Transverse colon (tissue), 4 donors: ENCODE results near the gene FCN3. TPM values are rescaled to one million over a fixed set of nuclear protein-coding genes. Genes with fewer than 3 reads are reported as not detected.

ENCODE experiments used
- DNase-seq: peaks from one replicate; pipeline ENCODE4 v3.0.0-alpha.2; 2019
- H3K27ac ChIP-seq, 4 donors: fragments of 200-600 bp; sonication (generic); 2 replicates each; pipeline ENCODE4 v1.5.1; 2016 to 2018; ENCODE audit warnings: inconsistent platforms in 4 of 4
- H3K27me3 ChIP-seq: fragments of 200-600 bp; sonication (generic); 2 replicates; pipeline ENCODE4 v1.5.1; 2017; ENCODE audit warnings: inconsistent platforms
- H3K36me3 ChIP-seq, 4 donors: fragments of 200-600 bp; sonication (generic); 2 replicates each; pipeline ENCODE4 v1.5.1; 2017 to 2019; ENCODE audit warnings: inconsistent platforms in 4 of 4
- H3K4me1 ChIP-seq, 4 donors: fragments of 200-600 bp; sonication (generic); 2 replicates each; pipeline ENCODE4 v1.5.1; 2017 to 2020; ENCODE audit warnings: inconsistent platforms in 4 of 4
- H3K4me3 ChIP-seq, 4 donors: fragments of 200-600 bp; sonication (generic); 1 replicate in 1 of 4; 2 replicates in 3 of 4; pipeline versions ENCODE4 v1.5.1 to v1.6.1; 2017 to 2019; ENCODE audit warnings: inconsistent platforms in 4 of 4
- H3K9me3 ChIP-seq, 2 donors: fragments of 200-600 bp; sonication (generic); 2 replicates each; pipeline ENCODE4 v1.5.1; 2017 to 2019; ENCODE audit warnings: inconsistent platforms in 2 of 2
- CTCF ChIP-seq, 5 experiments: fragments of 200-600 bp in 3 of 5; fragments of 450-650 bp in 2 of 5; sonication (generic) in 3 of 5; IDR thresholded peaks; 1 replicate in 2 of 5; 2 replicates in 3 of 5; pipeline ENCODE4 v1.5.1; 2016 to 2017; ENCODE audit warnings: antibody characterized with exemption in 5 of 5, inconsistent platforms in 3 of 5, mild to moderate bottlenecking in 2 of 5, moderate library complexity in 1 of 5
- EP300 ChIP-seq: sonication (generic); formaldehyde crosslinking; IDR thresholded peaks from one replicate; pipeline ENCODE4 v1.6.1; 2017; ENCODE audit warnings: antibody characterized with exemption, low read depth
- POLR2A ChIP-seq: fragments of 450-650 bp; IDR thresholded peaks from one replicate; pipeline ENCODE4 v1.6.1; 2016; ENCODE audit warnings: antibody characterized with exemption, mild to moderate bottlenecking, moderate library complexity
- POLR2AphosphoS5 ChIP-seq, 3 donors: sonication (generic); formaldehyde crosslinking; IDR thresholded peaks; one replicate each; pipeline ENCODE4 v1.6.1; 2016; ENCODE audit warnings: antibody characterized with exemption in 3 of 3
- WGBS, 2 donors: methylation state at CpG; one replicate each; pipeline ENCODE4 v1.1.5; 2018; ENCODE audit warnings: low coverage in 1 of 2; 5-methylcytosine and 5-hydroxymethylcytosine counted together
- in situ Hi-C, 4 donors: fragments of 200-750 bp; cut with MboI; loops; one replicate each; pipeline versions ENCODE4 v1.15.0 to v1.15.1; 2017; ENCODE audit warnings: low sequenced_read_pairs in 3 of 4, low pct_ligation_motif_present in 1 of 4, low pct_unique_long_range_greater_than_20kb in 1 of 4
- intact Hi-C: fragments of 100-400 bp; cut with DNase I; formaldehyde crosslinking; loops from one replicate; pipeline ENCODE4 v1.15.1; 2023; ENCODE audit warnings: low total_unique reads
- total RNA-seq, 4 donors: library from RNA; depleted of rRNA; stranded (reverse); fragments of >200 nt; gene quantifications; one replicate each; pipeline ENCODE4 v1.1.0, GENCODE V29; 2016

The FCN3 gene
- total RNA-seq, 4 donors from 2014 or later = 1.2 to 1.9 TPM; not detected in 2

- Histone ChIP-seq H3K4me1 (peaks cover 8 to 32% (median 26%) of the 10 kb centered on the region in 4 donors), H3K27me3 (no peaks in the 10 kb centered on the region), H3K36me3 (no peaks in the 10 kb centered on the region), H3K9me3 (no peaks in the 10 kb centered on the region), H3K4me3 (no peak overlapping the region), H3K27ac (peak overlapping the region in 3 of 4 donors; percentile 51 to 79 (median 70))
- in situ Hi-C loops = no loop called here
- TF ChIP-seq POLR2A = no peak
- no peak for TF ChIP-seq POLR2AphosphoS5 (IDR thresholded peaks at IDR 0.05)
- no peak for TF ChIP-seq EP300
- no peak for TF ChIP-seq CTCF (IDR thresholded peaks at IDR 0.05)
- DNase-seq = no peak
- 92% methylated on average over 13 of the region's 13 CpGs; no CpG with 5 or more reads in 1 of the 2 donors for WGBS, 2 donors
- intact Hi-C loops = loop anchor here (2.0 kb wide), 1 partner anchor 39 kb away; no protein-coding TSS in a partner anchor
These were observed 18.4 kb downstream of the FCN3 start for GRCh38 chr1:27356277-27356618.

- TF ChIP-seq POLR2A = no peak
- no peak for TF ChIP-seq EP300
- TF ChIP-seq POLR2AphosphoS5 (IDR thresholded peaks at IDR 0.05) = no peak
- no peak for TF ChIP-seq CTCF (IDR thresholded peaks at IDR 0.05)
- DNase-seq = no peak
- no peaks in the 10 kb centered on the region for H3K27me3 ChIP-seq
- no peaks in the 10 kb centered on the region for H3K36me3 ChIP-seq
- in situ Hi-C loops = no loop called here
- no peak overlapping the region for H3K27ac ChIP-seq
- H3K4me1 ChIP-seq = peaks cover 12 to 36% (median 32%) of the 10 kb centered on the region in 4 donors
- WGBS, 2 donors = 84 to 87% methylated on average over 3 to 5 of the region's 5 CpGs
- H3K4me3 ChIP-seq = no peak overlapping the region
- H3K9me3 ChIP-seq = no peaks in the 10 kb centered on the region
- intact Hi-C loops = loop anchor here (2.0 kb wide), 1 partner anchor 39 kb away; no protein-coding TSS in a partner anchor
These were observed 18.9 kb downstream of the FCN3 start for GRCh38 chr1:27355683-27356082.

- H3K27me3 ChIP-seq = no peaks in the 10 kb centered on the region
- no peaks in the 10 kb centered on the region for H3K9me3 ChIP-seq
- in situ Hi-C loops (no loop called here), intact Hi-C loops (no loop called here)
- no peak for DNase-seq
- H3K27ac ChIP-seq = no peak overlapping the region
- no peak overlapping the region for H3K4me3 ChIP-seq
- WGBS, 2 donors = 80% methylated on average over 3 of the region's 3 CpGs; no CpG with 5 or more reads in 1 of the 2 donors
- H3K4me1 ChIP-seq = peaks cover 23 to 46% (median 43%) of the 10 kb centered on the region in 4 donors
- no peak for TF ChIP-seq CTCF (IDR thresholded peaks at IDR 0.05)
- TF ChIP-seq EP300 = no peak
- TF ChIP-seq POLR2A = no peak
- no peak for TF ChIP-seq POLR2AphosphoS5 (IDR thresholded peaks at IDR 0.05)
- no peaks in the 10 kb centered on the region for H3K36me3 ChIP-seq
These were observed 21.0 kb downstream of the FCN3 start for GRCh38 chr1:27353629-27354028.

- Histone ChIP-seq H3K27me3 (no peaks in the 10 kb centered on the region), H3K27ac (no peak overlapping the region), H3K4me3 (no peak overlapping the region), H3K9me3 (no peaks in the 10 kb centered on the region), H3K4me1 (peaks cover 23 to 46% (median 43%) of the 10 kb centered on the region in 4 donors), H3K36me3 (no peaks in the 10 kb centered on the region)
- WGBS, 2 donors = 93% methylated on average over 10 of the region's 13 CpGs; no CpG with 5 or more reads in 1 of the 2 donors
- no peak for DNase-seq
- intact Hi-C loops = no loop called here
- in situ Hi-C loops = no loop called here
- no peak for TF ChIP-seq POLR2A
- no peak for TF ChIP-seq POLR2AphosphoS5 (IDR thresholded peaks at IDR 0.05)
- TF ChIP-seq EP300 = no peak
- no peak for TF ChIP-seq CTCF (IDR thresholded peaks at IDR 0.05)
These were observed 21.5 kb downstream of the FCN3 start for GRCh38 chr1:27353166-27353565.
